Sigmoid colon (tissue), 4 donors: Measurements from ENCODE around the gene NT5C1B.

Source experiments
- CTCF ChIP-seq, 4 experiments: fragments of 450-650 bp in 3 of 4; fragments of 200-600 bp in 1 of 4; IDR thresholded peaks; one replicate each; pipeline ENCODE4 v1.5.1; 2016 to 2019; ENCODE audit warnings: antibody characterized with exemption in 4 of 4, mild to moderate bottlenecking in 3 of 4, moderate library complexity in 2 of 4
- EP300 ChIP-seq, 4 donors: sonication (generic); formaldehyde crosslinking; IDR thresholded peaks; one replicate each; pipeline ENCODE4 v1.6.1; 2017; ENCODE audit warnings: antibody characterized with exemption in 4 of 4

- TF ChIP-seq CTCF (IDR thresholded peaks at IDR 0.05) (no peak), EP300 (IDR thresholded peaks at IDR 0.05) (no peak)
These were observed 31.7 kb upstream of the NT5C1B start for GRCh38 chr2:18620867-18621632.
